DOHH2 (cell line): ENCODE results near the gene MTCL1.

Experiments used
- H3F3A ChIP-seq: fragments of 200-600 bp; sonication (generic), shearing (Covaris generic); 2 replicates; pipeline ENCODE4 v1.6.0; 2016; ENCODE audit warnings: antibody characterized with exemption, mild to moderate bottlenecking; ENCODE audit not compliant: control insufficient read depth, insufficient read depth
- H3K27ac ChIP-seq: fragments of 200-600 bp; sonication (generic); 2 replicates; pipeline ENCODE4 v1.5.1; 2014; ENCODE audit warnings: low read depth, mild to moderate bottlenecking, low read length, moderate library complexity
- H3K27me3 ChIP-seq: fragments of 200-600 bp; sonication (generic); 2 replicates; pipeline ENCODE4 v1.6.1; 2014; ENCODE audit warnings: mild to moderate bottlenecking, low read length, mixed read lengths; ENCODE audit not compliant: control insufficient read depth
- H3K36me3 ChIP-seq: fragments of 200-600 bp; sonication (generic); 2 replicates; pipeline ENCODE4 v1.6.1; 2014; ENCODE audit warnings: mild to moderate bottlenecking, low read length, moderate library complexity, mixed read lengths; ENCODE audit not compliant: control insufficient read depth
- H3K4me1 ChIP-seq: fragments of 200-600 bp; sonication (generic); 2 replicates; pipeline ENCODE4 v1.6.1; 2014; ENCODE audit warnings: mild to moderate bottlenecking, low read length, mixed read lengths; ENCODE audit not compliant: control insufficient read depth
- H3K4me2 ChIP-seq: fragments of 200-600 bp; sonication (generic); 2 replicates; pipeline ENCODE4 v1.6.0; 2014; ENCODE audit warnings: mild to moderate bottlenecking, low read length, moderate library complexity
- H3K4me3 ChIP-seq: fragments of 200-600 bp; sonication (generic); 2 replicates; pipeline ENCODE4 v1.5.1; 2014; ENCODE audit warnings: mild to moderate bottlenecking, low read length, mixed read lengths
- H3K79me2 ChIP-seq: fragments of 200-600 bp; sonication (generic); 2 replicates; pipeline ENCODE4 v1.6.1; 2014; ENCODE audit warnings: mild to moderate bottlenecking, low read length, mixed read lengths; ENCODE audit not compliant: control insufficient read depth
- H3K9me2 ChIP-seq: fragments of 200-600 bp; sonication (generic); replicated peaks from 2 replicates; pipeline ENCODE4 v1.6.1; 2014; ENCODE audit warnings: mild to moderate bottlenecking, low read length, mixed read lengths; ENCODE audit not compliant: control insufficient read depth
- H3K9me3 ChIP-seq: fragments of 200-600 bp; sonication (generic); 2 replicates; pipeline ENCODE4 v1.6.1; 2014; ENCODE audit warnings: antibody characterized with exemption, low read length, mixed read lengths; ENCODE audit not compliant: control insufficient read depth, insufficient read depth
- H4K20me1 ChIP-seq: fragments of 200-600 bp; sonication (generic); 2 replicates; pipeline ENCODE4 v1.6.0; 2014; ENCODE audit warnings: low read depth, mild to moderate bottlenecking, antibody characterized with exemption, low read length, moderate library complexity; ENCODE audit not compliant: control insufficient read depth, insufficient read depth
- EZH2phosphoT487 ChIP-seq: fragments of 200-600 bp; sonication (generic); IDR thresholded peaks from 2 replicates; pipeline ENCODE4 v1.6.1; 2017; ENCODE audit warnings: borderline replicate concordance, mild to moderate bottlenecking, antibody characterized with exemption, low read length, moderate library complexity, mixed read lengths
- TF ChIP-seq, protein P1 (sequence below): fragments of 200-600 bp; sonication (generic); IDR thresholded peaks from one replicate; pipeline ENCODE4 v1.5.1; 2014; ENCODE audit warnings: antibody characterized with exemption, mild to moderate bottlenecking, low read depth, low read length; ENCODE audit not compliant: poor library complexity, severe bottlenecking

Gene MTCL1

GRCh38 chr18:8777846-8778245 lies 72.5 kb downstream of the MTCL1 start:
- no peak overlapping the region for H3K4me3 ChIP-seq
- no peak overlapping the region for H3K27ac ChIP-seq

GRCh38 chr18:8778386-8778785 lies 73.0 kb downstream of the MTCL1 start:
- H3K27ac ChIP-seq: no peak overlapping the region
- no peak overlapping the region for H3K4me3 ChIP-seq
- H3F3A ChIP-seq: no peaks in the 10 kb centered on the region
- no peaks in the 10 kb centered on the region for H3K79me2 ChIP-seq
- H3K9me3 ChIP-seq: no peaks in the 10 kb centered on the region
- no peaks in the 10 kb centered on the region for H3K36me3 ChIP-seq
- TF ChIP-seq, protein P1, sequence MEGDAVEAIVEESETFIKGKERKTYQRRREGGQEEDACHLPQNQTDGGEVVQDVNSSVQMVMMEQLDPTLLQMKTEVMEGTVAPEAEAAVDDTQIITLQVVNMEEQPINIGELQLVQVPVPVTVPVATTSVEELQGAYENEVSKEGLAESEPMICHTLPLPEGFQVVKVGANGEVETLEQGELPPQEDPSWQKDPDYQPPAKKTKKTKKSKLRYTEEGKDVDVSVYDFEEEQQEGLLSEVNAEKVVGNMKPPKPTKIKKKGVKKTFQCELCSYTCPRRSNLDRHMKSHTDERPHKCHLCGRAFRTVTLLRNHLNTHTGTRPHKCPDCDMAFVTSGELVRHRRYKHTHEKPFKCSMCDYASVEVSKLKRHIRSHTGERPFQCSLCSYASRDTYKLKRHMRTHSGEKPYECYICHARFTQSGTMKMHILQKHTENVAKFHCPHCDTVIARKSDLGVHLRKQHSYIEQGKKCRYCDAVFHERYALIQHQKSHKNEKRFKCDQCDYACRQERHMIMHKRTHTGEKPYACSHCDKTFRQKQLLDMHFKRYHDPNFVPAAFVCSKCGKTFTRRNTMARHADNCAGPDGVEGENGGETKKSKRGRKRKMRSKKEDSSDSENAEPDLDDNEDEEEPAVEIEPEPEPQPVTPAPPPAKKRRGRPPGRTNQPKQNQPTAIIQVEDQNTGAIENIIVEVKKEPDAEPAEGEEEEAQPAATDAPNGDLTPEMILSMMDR: no peak
- TF ChIP-seq EZH2phosphoT487: no peak
- H4K20me1 ChIP-seq: no peaks in the 10 kb centered on the region
- no peaks in the 10 kb centered on the region for H3K4me1 ChIP-seq
- H3K27me3 ChIP-seq: no peaks in the 10 kb centered on the region
- H3K9me2 ChIP-seq: no peaks in the 10 kb centered on the region
- H3K4me2 ChIP-seq: no peak overlapping the region

More at GRCh38 chr18:8777846-8778245, 72.5 kb downstream of the MTCL1 start:
- H4K20me1 ChIP-seq: no peaks in the 10 kb centered on the region
- no peak overlapping the region for H3K4me2 ChIP-seq
- no peaks in the 10 kb centered on the region for H3K79me2 ChIP-seq
- no peaks in the 10 kb centered on the region for H3K4me1 ChIP-seq
- no peaks in the 10 kb centered on the region for H3K9me2 ChIP-seq
- no peaks in the 10 kb centered on the region for H3F3A ChIP-seq
- no peak for TF ChIP-seq EZH2phosphoT487
- TF ChIP-seq, protein P1: no peak
- H3K9me3 ChIP-seq: no peaks in the 10 kb centered on the region
- no peaks in the 10 kb centered on the region for H3K36me3 ChIP-seq
- no peaks in the 10 kb centered on the region for H3K27me3 ChIP-seq

DNA sequence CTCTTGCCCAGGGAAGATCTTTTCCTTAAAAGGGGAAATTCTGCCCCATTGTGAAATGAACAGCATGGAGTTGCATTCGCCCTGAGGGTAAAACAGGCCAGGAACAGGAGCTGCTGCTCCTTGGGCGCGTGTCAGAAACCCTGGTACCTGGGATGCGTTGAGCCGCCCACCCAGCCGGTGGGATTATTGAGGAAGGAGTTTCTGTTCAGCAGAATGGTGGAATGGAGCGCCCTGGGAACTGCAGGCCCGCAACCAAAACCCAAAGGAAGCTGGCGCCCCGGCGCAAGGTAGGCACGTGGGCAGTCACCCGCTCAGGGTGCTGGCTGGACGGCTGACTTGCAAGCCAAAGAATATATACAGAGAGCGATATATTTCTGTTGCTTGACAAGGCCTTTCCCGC lies 73.5 kb downstream of the MTCL1 start:
- no peak overlapping the region for H3K4me2 ChIP-seq
- no peaks in the 10 kb centered on the region for H3F3A ChIP-seq
- no peaks in the 10 kb centered on the region for H3K9me3 ChIP-seq
- no peaks in the 10 kb centered on the region for H3K9me2 ChIP-seq
- no peaks in the 10 kb centered on the region for H3K79me2 ChIP-seq
- H3K4me1 ChIP-seq: no peaks in the 10 kb centered on the region
- H3K27ac ChIP-seq: no peak overlapping the region
- H3K36me3 ChIP-seq: no peaks in the 10 kb centered on the region
- H4K20me1 ChIP-seq: no peaks in the 10 kb centered on the region
- H3K27me3 ChIP-seq: no peaks in the 10 kb centered on the region
- no peak overlapping the region for H3K4me3 ChIP-seq
- no peak for TF ChIP-seq EZH2phosphoT487
- TF ChIP-seq, protein P1: no peak

- no peaks in the 10 kb centered on the region for H4K20me1 ChIP-seq
- no peaks in the 10 kb centered on the region for H3K27me3 ChIP-seq
- H3K36me3 ChIP-seq: no peaks in the 10 kb centered on the region
- H3K9me2 ChIP-seq: no peaks in the 10 kb centered on the region
- H3F3A ChIP-seq: no peaks in the 10 kb centered on the region
- H3K27ac ChIP-seq: no peak overlapping the region
- TF ChIP-seq, protein P1: no peak
- no peak for TF ChIP-seq EZH2phosphoT487
- no peaks in the 10 kb centered on the region for H3K4me1 ChIP-seq
- H3K79me2 ChIP-seq: no peaks in the 10 kb centered on the region
- no peak overlapping the region for H3K4me2 ChIP-seq
- H3K4me3 ChIP-seq: no peak overlapping the region
- no peaks in the 10 kb centered on the region for H3K9me3 ChIP-seq
These were observed 73.9 kb downstream of the MTCL1 start for GRCh38 chr18:8779251-8779650.
